Body of pancreas (tissue), 4 donors: ENCODE measurements around the gene FKRP. TPM values are rescaled to one million over a fixed set of nuclear protein-coding genes. Genes with fewer than 3 reads are reported as not detected.
"Not testable (repeated sequence)": the region's sequence is repeated elsewhere in the genome, so short reads cannot be mapped to it uniquely, and the experiment has no call there.

Experiments used
- ATAC-seq: fragments of 150-250 bp; one replicate; pipeline ENCODE4 v1.9.1; 2016
- DNase-seq, 4 donors: peaks; one replicate each; pipeline ENCODE4 v3.0.0-alpha.2; 2019
- H3K27ac ChIP-seq, 4 donors: fragments of 200-600 bp; sonication (generic); 1 replicate in 3 of 4; 2 replicates in 1 of 4; pipeline versions ENCODE4 v1.5.1 to v1.6.1; 2016 to 2019; ENCODE audit warnings: mild to moderate bottlenecking in 1 of 4, mixed read lengths in 1 of 4, moderate library complexity in 1 of 4
- H3K27me3 ChIP-seq, 2 donors: fragments of 200-600 bp; sonication (generic); one replicate each; pipeline ENCODE4 v1.6.0; 2016; ENCODE audit warnings: mild to moderate bottlenecking in 1 of 2
- H3K36me3 ChIP-seq, 2 donors: fragments of 200-600 bp; sonication (generic); replicated peaks in 1 of 2; 2 replicates each; pipeline ENCODE4 v1.5.1; 2016; ENCODE audit warnings: low read depth in 2 of 2; ENCODE audit not compliant: insufficient read depth in 1 of 2
- H3K4me1 ChIP-seq: fragments of 200-600 bp; sonication (generic); one replicate; pipeline ENCODE4 v1.6.0; 2016
- H3K4me3 ChIP-seq, 2 donors: fragments of 200-600 bp; sonication (generic); 1 replicate in 1 of 2; 2 replicates in 1 of 2; pipeline ENCODE4 v1.5.1; 2016 to 2019
- H3K9me3 ChIP-seq, 3 donors: fragments of 200-600 bp; sonication (generic); 1 replicate in 2 of 3; 2 replicates in 1 of 3; pipeline ENCODE4 v1.5.1; 2016
- POLR2A ChIP-seq, 3 donors: fragments of 450-650 bp; IDR thresholded peaks; one replicate each; pipeline ENCODE4 v1.6.1; 2016; ENCODE audit warnings: antibody characterized with exemption in 3 of 3, mild to moderate bottlenecking in 2 of 3
- WGBS, 2 donors: methylation state at CpG; one replicate each; pipeline ENCODE4 v1.1.5; 2017; 5-methylcytosine and 5-hydroxymethylcytosine counted together
- intact Hi-C: fragments of 100-400 bp; cut with DNase I; formaldehyde crosslinking; loops from one replicate; pipeline ENCODE4 v1.15.1; 2023
- total RNA-seq, 2 donors: library from RNA; depleted of rRNA; stranded (reverse); fragments of >200 nt; gene quantifications; one replicate each; pipeline ENCODE4 v1.1.0, GENCODE V29; 2016
- TF ChIP-seq, protein P1 (sequence below), 7 experiments: fragments of 450-650 bp in 4 of 7; fragments of 200-600 bp in 3 of 7; sonication (generic) in 3 of 7; IDR thresholded peaks; one replicate each; pipeline ENCODE4 v1.5.1; 2016 to 2019; ENCODE audit warnings: antibody characterized with exemption in 7 of 7

Gene FKRP
- total RNA-seq, 2 donors from 2014 or later: 8.8 to 13.2 TPM

DNA sequence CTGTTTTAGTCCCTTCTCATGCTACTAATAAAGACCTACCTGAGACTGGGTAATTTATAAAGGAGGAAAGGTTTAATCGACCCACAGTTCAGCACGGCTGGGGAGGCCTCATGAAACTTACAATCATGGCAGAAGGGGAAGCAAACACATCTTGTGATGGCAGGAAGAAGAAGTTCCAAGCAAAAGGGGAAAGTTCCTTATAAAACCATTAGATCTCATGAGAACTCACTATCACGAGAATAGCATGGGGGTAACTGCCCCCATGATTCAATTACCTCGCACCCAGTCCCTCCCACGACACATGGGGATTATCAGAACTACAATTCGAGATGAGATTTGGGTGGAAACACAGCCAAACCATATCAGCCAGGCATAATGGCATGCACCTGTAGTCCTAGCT, 13.3 kb downstream of the FKRP start:
- 70 to 74% methylated on average over 6 of the region's 6 CpGs for WGBS, 2 donors
- Histone ChIP-seq H3K4me1 (peaks cover 15% of the 10 kb centered on the region), H3K9me3 (no peaks in the 10 kb centered on the region), H3K36me3 (no peaks in the 10 kb centered on the region), H3K27ac (no peak overlapping the region), H3K27me3 (no peaks in the 10 kb centered on the region), H3K4me3 (no peak overlapping the region)
- ATAC-seq (no peak), DNase-seq (no peak)
- no peak for TF ChIP-seq POLR2A (IDR thresholded peaks at IDR 0.05)
- TF ChIP-seq, protein P1, sequence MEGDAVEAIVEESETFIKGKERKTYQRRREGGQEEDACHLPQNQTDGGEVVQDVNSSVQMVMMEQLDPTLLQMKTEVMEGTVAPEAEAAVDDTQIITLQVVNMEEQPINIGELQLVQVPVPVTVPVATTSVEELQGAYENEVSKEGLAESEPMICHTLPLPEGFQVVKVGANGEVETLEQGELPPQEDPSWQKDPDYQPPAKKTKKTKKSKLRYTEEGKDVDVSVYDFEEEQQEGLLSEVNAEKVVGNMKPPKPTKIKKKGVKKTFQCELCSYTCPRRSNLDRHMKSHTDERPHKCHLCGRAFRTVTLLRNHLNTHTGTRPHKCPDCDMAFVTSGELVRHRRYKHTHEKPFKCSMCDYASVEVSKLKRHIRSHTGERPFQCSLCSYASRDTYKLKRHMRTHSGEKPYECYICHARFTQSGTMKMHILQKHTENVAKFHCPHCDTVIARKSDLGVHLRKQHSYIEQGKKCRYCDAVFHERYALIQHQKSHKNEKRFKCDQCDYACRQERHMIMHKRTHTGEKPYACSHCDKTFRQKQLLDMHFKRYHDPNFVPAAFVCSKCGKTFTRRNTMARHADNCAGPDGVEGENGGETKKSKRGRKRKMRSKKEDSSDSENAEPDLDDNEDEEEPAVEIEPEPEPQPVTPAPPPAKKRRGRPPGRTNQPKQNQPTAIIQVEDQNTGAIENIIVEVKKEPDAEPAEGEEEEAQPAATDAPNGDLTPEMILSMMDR (IDR thresholded peaks at IDR 0.05): no peak
- intact Hi-C loops: loop anchor here (5.0 to 10.0 kb wide), 2 partner anchors 83 to 236 kb away; no protein-coding TSS in a partner anchor

DNA sequence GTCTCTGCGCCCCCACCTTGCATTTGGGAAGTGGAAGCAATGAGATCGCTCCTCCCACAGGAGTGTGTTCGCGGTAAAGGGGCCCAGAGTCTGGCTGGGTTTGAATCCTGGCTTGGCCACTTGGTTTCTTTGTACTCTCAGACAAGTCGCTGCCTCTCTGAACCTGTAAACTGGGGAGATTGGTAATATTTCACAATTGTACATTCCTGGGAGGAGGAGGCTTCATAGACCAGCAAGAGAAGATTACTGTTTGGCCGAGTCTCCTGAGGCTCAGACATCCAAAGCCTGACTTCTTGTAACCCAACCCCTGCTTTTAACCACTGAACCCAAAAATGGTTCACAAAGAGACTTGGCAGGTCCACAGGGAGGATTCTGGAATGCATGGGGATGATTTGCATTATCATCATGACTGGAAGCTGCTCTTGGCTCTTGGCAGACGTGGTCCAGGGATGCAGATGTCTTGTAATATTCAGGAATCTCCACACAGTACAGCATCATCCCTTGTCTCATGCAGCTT, 14.0 kb downstream of the FKRP start:
- TF ChIP-seq, protein P1 (IDR thresholded peaks at IDR 0.05): no peak
- no peak for TF ChIP-seq POLR2A (IDR thresholded peaks at IDR 0.05)
- DNase-seq (peak in 2 of 4 donors; percentile 25 to 54), ATAC-seq (peak; percentile 21)

DNA sequence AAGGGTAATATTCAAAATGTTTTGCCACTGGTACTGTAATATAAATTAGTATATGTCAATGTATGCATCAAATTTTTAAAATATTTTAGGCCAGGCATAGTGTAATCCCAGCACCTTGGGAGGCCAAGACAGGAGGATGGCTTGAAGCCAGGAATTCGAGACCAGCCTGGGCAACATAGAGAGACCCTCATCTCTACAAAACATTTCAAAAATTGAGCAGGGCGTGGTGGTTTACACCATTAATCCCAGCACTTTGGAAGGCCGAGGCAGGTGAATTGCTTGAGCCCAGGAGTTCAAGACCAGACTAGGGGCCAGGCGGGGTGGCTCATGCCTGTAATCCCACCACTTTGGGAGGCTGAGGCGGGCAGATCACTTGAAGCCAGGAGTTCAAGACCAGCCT, 14.5 kb downstream of the FKRP start:
- Histone ChIP-seq H3K36me3 (no peaks in the 10 kb centered on the region), H3K27ac (peak overlapping the region in 1 of 4 donors; percentile 24), H3K4me1 (peaks cover 26% of the 10 kb centered on the region), H3K27me3 (no peaks in the 10 kb centered on the region), H3K4me3 (no peak overlapping the region), H3K9me3 (no peaks in the 10 kb centered on the region)
- intact Hi-C loops: no loop called here
- no peak for DNase-seq
- TF ChIP-seq POLR2A (IDR thresholded peaks at IDR 0.05): no peak
- TF ChIP-seq, protein P1 (IDR thresholded peaks at IDR 0.05): no peak
- 85 to 88% methylated on average over 4 to 5 of the region's 5 CpGs for WGBS, 2 donors
- ATAC-seq: no peak

More for the DNA sequence above, 14.0 kb downstream of the FKRP start:
- intact Hi-C loops: loop anchor here (5.0 to 10.0 kb wide), 2 partner anchors 82 to 235 kb away; no protein-coding TSS in a partner anchor
- Histone ChIP-seq H3K36me3 (no peaks in the 10 kb centered on the region), H3K27ac (no peak overlapping the region), H3K27me3 (no peaks in the 10 kb centered on the region), H3K9me3 (no peaks in the 10 kb centered on the region), H3K4me1 (peaks cover 22% of the 10 kb centered on the region), H3K4me3 (no peak overlapping the region)
- 73 to 88% methylated on average over 6 to 7 of the region's 7 CpGs for WGBS, 2 donors

DNA sequence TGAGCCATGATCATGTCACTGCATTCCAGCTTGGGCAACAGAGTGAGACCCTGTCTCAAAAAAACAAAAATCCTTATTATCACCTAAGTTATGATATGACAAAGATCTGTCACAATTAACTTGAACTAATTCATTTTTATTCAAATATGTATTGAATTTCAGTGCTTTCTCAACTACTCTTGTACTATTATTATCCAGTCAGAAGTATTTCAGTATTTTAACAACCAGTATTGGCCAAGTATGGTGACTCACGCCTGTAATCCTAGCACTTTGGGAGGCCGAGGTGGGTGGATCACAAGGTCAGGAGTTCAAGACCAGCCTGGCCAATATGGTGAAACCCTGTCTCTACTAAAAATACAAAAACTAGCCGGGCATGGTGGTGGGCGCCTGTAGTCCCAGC, 15.0 kb downstream of the FKRP start:
- H3K9me3 ChIP-seq, H3K36me3 ChIP-seq, ATAC-seq, H3K27me3 ChIP-seq, intact Hi-C loops, H3K4me3 ChIP-seq, DNase-seq: not testable (repeated sequence)
- H3K27ac ChIP-seq: peak overlapping the region in 3 of 4 donors; percentile 21 to 62 (median 24)
- 77 to 81% methylated on average over 3 to 4 of the region's 4 CpGs for WGBS, 2 donors
- H3K4me1 ChIP-seq: peaks cover 26% of the 10 kb centered on the region

DNA sequence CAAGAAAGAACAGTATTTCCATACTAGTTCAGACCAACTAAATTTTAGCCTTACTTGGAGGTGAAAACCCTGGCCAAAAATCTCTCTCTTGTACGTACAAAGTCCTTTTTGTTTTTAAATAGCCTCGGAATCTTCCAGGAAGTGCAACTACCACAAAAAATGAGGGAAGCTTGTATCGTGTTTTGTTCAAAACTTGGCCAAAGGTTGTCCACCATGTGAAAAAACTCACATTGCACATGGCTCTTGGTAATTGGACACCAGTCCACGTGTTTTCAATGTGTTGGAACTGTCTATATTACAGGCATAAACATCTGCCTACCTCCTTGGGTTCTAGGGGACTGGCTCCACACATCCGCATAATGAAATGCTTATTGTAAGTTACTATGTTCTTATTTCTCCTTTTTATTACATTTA, 15.6 kb downstream of the FKRP start:
- H3K27ac ChIP-seq: peak overlapping the region in 3 of 4 donors; percentile 21 to 62 (median 24)
- H3K4me3 ChIP-seq: no peak overlapping the region
- intact Hi-C loops: no loop called here
- ATAC-seq (no peak), DNase-seq (no peak)
- TF ChIP-seq POLR2A (IDR thresholded peaks at IDR 0.05): no peak
- TF ChIP-seq, protein P1 (IDR thresholded peaks at IDR 0.05): no peak
- H3K4me1 ChIP-seq: peaks cover 26% of the 10 kb centered on the region
- H3K9me3 ChIP-seq: no peaks in the 10 kb centered on the region
- 45 to 51% methylated on average over 5 of the region's 5 CpGs for WGBS, 2 donors
- no peaks in the 10 kb centered on the region for H3K36me3 ChIP-seq
- H3K27me3 ChIP-seq: no peaks in the 10 kb centered on the region
